Progenitor cell of endocrine pancreas (in vitro differentiated cells): Measurements from ENCODE around the gene SMIM8. TPM values are rescaled to one million over a fixed set of nuclear protein-coding genes. Genes with fewer than 3 reads are reported as not detected.
"Not testable (repeated sequence)": the region's sequence is repeated elsewhere in the genome, so short reads cannot be mapped to it uniquely, and the experiment has no call there.

Experiments
- DNase-seq: peaks from one replicate; pipeline ENCODE4 v3.0.0; 2021; ENCODE audit warnings: low spot score; ENCODE audit not compliant: unreplicated experiment
- H3K27ac Mint-ChIP-seq: 2 replicates; pipeline ENCODE4 v1.8.0; 2021; ENCODE audit warnings: mild to moderate bottlenecking, moderate library complexity, mixed read lengths
- H3K27me3 Mint-ChIP-seq: 2 replicates; pipeline ENCODE4 v1.8.0; 2021; ENCODE audit warnings: mixed read lengths
- H3K36me3 Mint-ChIP-seq: 2 replicates; pipeline ENCODE4 v1.8.0; 2022; ENCODE audit warnings: mixed read lengths; ENCODE audit not compliant: insufficient read depth
- H3K4me1 Mint-ChIP-seq: 2 replicates; pipeline ENCODE4 v1.8.0; 2021; ENCODE audit warnings: low read depth, mixed read lengths
- H3K4me3 Mint-ChIP-seq: 2 replicates; pipeline ENCODE4 v1.8.0; 2021; ENCODE audit warnings: low read depth, mild to moderate bottlenecking, moderate library complexity, mixed read lengths
- H3K9me3 Mint-ChIP-seq: 2 replicates; pipeline ENCODE4 v1.8.0; 2021; ENCODE audit warnings: low read depth, mixed read lengths
- total RNA-seq: library from RNA; stranded (reverse); gene quantifications from 2 replicates; pipeline ENCODE4 v1.2.1, GENCODE V29; 2021
- TF ChIP-seq, protein P1 (sequence below): fragments of 200-600 bp; sonication (generic); IDR thresholded peaks from one replicate; pipeline ENCODE4 v1.5.0; 2021; ENCODE audit warnings: antibody characterized with exemption, mild to moderate bottlenecking; ENCODE audit not compliant: unreplicated experiment

Gene SMIM8
- total RNA-seq, 1 donor from 2014 or later, result 16.8 TPM

- no peaks in the 10 kb centered on the region for H3K9me3 Mint-ChIP-seq
- TF ChIP-seq, protein P1, sequence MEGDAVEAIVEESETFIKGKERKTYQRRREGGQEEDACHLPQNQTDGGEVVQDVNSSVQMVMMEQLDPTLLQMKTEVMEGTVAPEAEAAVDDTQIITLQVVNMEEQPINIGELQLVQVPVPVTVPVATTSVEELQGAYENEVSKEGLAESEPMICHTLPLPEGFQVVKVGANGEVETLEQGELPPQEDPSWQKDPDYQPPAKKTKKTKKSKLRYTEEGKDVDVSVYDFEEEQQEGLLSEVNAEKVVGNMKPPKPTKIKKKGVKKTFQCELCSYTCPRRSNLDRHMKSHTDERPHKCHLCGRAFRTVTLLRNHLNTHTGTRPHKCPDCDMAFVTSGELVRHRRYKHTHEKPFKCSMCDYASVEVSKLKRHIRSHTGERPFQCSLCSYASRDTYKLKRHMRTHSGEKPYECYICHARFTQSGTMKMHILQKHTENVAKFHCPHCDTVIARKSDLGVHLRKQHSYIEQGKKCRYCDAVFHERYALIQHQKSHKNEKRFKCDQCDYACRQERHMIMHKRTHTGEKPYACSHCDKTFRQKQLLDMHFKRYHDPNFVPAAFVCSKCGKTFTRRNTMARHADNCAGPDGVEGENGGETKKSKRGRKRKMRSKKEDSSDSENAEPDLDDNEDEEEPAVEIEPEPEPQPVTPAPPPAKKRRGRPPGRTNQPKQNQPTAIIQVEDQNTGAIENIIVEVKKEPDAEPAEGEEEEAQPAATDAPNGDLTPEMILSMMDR, result no peak
Measured at GRCh38 chr6:87291883-87292282, 30.5 kb upstream of the SMIM8 start.

GRCh38 chr6:87293526-87293925 is 28.9 kb upstream of the SMIM8 start:
- Mint-ChIP-seq H3K9me3 (no peaks in the 10 kb centered on the region), H3K27ac (no peak overlapping the region), H3K36me3 (no peaks in the 10 kb centered on the region), H3K4me3 (no peak overlapping the region), H3K27me3 (no peaks in the 10 kb centered on the region), H3K4me1 (peaks cover 25% of the 10 kb centered on the region)
- TF ChIP-seq, protein P1, result no peak
- DNase-seq, result no peak

More at GRCh38 chr6:87291883-87292282, 30.5 kb upstream of the SMIM8 start:
- DNase-seq, result no peak
- no peak overlapping the region for H3K27ac Mint-ChIP-seq
- H3K4me1 Mint-ChIP-seq, result peaks cover 22% of the 10 kb centered on the region
- H3K36me3 Mint-ChIP-seq, result no peaks in the 10 kb centered on the region
- H3K27me3 Mint-ChIP-seq, result no peaks in the 10 kb centered on the region
- H3K4me3 Mint-ChIP-seq, result no peak overlapping the region

GRCh38 chr6:87297119-87297518 is 25.3 kb upstream of the SMIM8 start:
- Mint-ChIP-seq H3K36me3 (peaks cover 2% of the 10 kb centered on the region), H3K27me3 (no peaks in the 10 kb centered on the region), H3K4me3 (no peak overlapping the region), H3K4me1 (peaks cover 24% of the 10 kb centered on the region), H3K27ac (no peak overlapping the region), H3K9me3 (peaks cover 3% of the 10 kb centered on the region)
- no peak for DNase-seq
- TF ChIP-seq, protein P1, result no peak

- peaks cover 11% of the 10 kb centered on the region for H3K9me3 Mint-ChIP-seq
- DNase-seq, H3K27me3 Mint-ChIP-seq, H3K36me3 Mint-ChIP-seq, H3K27ac Mint-ChIP-seq, H3K4me1 Mint-ChIP-seq, H3K4me3 Mint-ChIP-seq: not testable (repeated sequence)
Measured at GRCh38 chr6:87301277-87301676, 21.1 kb upstream of the SMIM8 start.

DNA sequence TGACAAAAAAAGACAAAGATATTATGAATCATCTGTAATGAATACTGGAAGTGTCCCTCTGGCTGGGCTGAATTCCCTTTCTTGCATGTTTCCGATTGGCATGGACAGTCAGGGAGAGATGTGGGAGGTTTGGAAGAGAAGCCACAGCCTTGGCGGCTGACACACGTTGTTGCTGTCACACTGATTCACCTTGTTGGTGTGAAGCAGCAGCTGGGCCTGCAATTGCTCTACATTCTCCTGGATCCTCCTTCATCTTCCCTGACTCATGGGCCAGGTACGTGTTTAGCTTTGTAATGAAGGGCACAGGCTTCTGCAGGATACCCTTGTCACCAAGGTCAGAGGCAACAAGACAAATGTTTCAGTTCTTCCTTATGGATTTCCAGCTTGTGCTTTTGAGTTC is 13.4 kb upstream of the SMIM8 start:
- DNase-seq, result no peak
- peaks cover 26% of the 10 kb centered on the region for H3K4me1 Mint-ChIP-seq
- H3K27ac Mint-ChIP-seq, result no peak overlapping the region
- no peaks in the 10 kb centered on the region for H3K9me3 Mint-ChIP-seq
- no peaks in the 10 kb centered on the region for H3K36me3 Mint-ChIP-seq
- TF ChIP-seq, protein P1, result no peak
- H3K4me3 Mint-ChIP-seq, result no peak overlapping the region
- peaks cover 16% of the 10 kb centered on the region for H3K27me3 Mint-ChIP-seq

DNA sequence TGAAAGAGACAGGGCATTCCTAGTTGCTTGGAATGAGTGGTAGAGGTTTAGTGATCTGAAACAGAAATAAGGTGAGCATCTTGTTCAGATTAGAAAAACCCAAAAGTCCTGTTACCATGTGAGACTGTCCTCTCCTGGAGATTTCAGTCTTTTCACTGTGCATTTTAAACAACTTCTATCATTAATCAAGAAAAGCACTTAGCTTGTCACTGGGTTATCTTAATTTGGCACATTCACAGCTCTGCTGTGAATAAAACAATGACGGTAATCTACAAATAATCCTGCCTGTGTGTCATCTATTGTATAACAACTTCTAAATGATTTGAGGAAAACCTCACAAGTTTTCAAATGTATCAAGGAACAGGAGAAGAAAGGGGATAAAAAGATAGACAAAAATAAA is 9.5 kb upstream of the SMIM8 start:
- H3K4me1 Mint-ChIP-seq, result peaks cover 27% of the 10 kb centered on the region
- peaks cover 37% of the 10 kb centered on the region for H3K27me3 Mint-ChIP-seq
- no peak overlapping the region for H3K4me3 Mint-ChIP-seq
- H3K36me3 Mint-ChIP-seq, result no peaks in the 10 kb centered on the region
- no peak overlapping the region for H3K27ac Mint-ChIP-seq
- no peak for DNase-seq
- no peaks in the 10 kb centered on the region for H3K9me3 Mint-ChIP-seq
- TF ChIP-seq, protein P1, result no peak
